DMS114 treated with DMSO at 0.1 percent for 48 hours (cell line): Measurements from ENCODE around the gene TMEM238L.

Source experiments
- DNase-seq: peaks from one replicate; lab custom pipeline; 2025; ENCODE audit not compliant: unreplicated experiment; lab: John Stamatoyannopoulos, UW

TMEM238L gene

GRCh38 chr17:10748531-10749181 lies 55.2 kb downstream of the TMEM238L start:
- no peak for DNase-seq

GRCh38 chr17:10745231-10745630 lies 58.7 kb downstream of the TMEM238L start:
- no peak for DNase-seq
